GM21447 (cell line): ENCODE results near the gene STAT6.

ENCODE experiments used
- ATAC-seq: cut with Tn5 transposase; IDR thresholded peaks from one replicate; pipeline ENCODE4 v1.9.1; 2021; ENCODE audit not compliant: unreplicated experiment

STAT6 gene

DNA sequence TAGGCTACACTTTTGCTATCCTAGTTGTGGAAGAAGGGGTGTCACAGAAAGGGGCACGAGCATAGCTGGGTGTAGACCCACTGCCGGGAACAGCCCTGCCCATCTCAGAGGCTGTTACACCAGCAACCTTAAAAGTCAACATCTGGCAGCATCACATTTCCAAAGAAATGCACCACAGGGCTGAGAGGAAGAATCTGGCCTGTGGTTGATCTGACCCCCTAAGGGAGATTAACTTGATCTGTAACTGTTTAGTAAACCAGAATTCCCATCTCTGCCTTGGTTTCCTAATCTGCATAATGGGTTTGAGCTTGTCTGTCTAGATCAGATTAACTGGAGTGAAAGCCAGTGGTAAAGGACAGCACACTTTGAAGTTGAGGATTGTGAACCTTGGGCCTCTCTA is 34.9 kb upstream of the STAT6 start:
- ATAC-seq: no peak

DNA sequence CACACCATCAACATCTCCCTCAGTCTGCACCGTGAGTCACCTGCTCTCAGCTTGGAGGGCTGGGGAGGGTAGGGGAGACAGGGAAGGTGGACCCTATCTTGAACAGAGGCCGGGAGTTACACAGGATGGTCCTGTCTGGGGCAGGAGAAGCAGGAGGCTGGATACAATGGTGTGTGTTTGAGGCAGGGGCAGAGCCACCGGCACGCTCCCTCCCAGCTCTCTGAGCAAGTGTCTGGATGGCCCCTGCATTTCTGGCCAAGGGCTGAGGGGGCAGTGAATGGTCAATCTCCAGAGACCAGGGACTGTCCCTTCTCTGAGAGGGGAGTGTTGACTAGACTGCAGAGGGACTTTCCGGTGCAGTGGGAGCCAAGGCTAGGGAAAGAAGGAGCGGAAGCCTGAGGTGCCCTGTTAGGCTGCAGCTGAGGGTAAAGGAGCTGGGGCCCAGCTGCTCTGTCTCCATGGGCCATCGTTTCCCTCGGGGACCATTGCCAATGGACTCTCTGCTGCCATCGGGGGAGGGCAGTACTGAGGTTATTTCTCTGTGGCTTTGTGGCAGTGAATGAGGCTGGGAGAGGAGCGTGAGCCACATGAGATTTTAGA is 34.4 kb upstream of the STAT6 start:
- ATAC-seq: no peak

- no peak for ATAC-seq
Observed at GRCh38 chr12:57143454-57143853, 32.3 kb upstream of the STAT6 start.

DNA sequence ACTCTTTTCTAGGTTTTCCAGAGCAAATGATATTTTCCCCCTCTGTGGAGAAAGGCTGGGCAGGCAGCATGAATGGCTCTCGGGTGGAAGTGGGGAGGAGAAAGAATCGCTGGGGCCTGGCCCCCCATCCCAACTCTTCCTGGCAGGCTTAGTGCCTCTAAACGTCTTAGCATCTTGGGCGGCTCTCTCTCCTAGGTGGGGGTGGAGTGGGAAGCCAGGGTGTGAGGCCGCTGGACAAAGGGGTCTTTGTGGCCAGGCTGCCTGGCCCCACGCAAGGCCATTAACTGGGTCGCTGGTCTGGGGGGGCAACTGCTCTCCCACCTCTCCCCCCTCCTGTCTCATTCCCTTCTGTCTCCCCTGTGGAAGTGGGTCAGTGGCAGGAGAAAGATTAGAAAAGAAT is 31.6 kb upstream of the STAT6 start:
- ATAC-seq: no peak

DNA sequence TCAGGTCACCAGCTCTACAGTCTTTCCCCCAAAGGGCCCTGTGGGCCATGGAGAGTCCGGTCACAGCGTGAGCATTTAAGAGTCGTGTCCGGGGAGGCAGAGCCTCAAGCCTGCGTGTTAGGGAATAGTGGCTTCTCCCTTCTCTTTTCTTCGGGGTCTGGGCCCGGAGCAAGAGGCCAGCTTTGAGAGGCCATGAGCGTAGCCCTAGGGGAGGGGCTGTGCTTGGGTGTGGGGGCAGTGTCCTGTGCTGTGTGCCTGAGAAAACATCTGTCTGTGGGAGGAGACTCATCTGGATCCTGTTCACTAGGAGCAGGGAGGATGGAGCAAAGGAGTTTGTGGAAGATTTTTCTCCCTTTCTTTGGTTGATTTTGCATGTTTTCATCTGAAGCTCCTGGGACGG is 31.0 kb upstream of the STAT6 start:
- no peak for ATAC-seq

DNA sequence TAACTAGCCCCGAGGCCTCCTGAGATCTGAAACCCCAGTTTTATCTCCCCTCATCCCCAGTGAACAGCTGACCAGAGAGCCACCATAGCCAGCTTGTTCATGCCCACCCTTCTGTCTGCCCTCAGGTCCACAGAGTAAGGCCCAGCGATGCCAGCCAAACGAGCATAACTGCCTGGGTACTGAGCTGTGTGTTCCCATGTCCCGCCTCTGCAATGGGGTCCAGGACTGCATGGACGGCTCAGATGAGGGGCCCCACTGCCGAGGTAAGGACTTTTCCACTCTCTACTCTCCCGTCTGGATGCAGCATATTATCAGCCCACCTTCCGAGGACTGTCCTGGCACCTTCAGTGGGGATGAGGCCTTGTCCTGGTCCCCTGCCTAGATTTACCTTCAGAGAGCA is 30.1 kb upstream of the STAT6 start:
- no peak for ATAC-seq

DNA sequence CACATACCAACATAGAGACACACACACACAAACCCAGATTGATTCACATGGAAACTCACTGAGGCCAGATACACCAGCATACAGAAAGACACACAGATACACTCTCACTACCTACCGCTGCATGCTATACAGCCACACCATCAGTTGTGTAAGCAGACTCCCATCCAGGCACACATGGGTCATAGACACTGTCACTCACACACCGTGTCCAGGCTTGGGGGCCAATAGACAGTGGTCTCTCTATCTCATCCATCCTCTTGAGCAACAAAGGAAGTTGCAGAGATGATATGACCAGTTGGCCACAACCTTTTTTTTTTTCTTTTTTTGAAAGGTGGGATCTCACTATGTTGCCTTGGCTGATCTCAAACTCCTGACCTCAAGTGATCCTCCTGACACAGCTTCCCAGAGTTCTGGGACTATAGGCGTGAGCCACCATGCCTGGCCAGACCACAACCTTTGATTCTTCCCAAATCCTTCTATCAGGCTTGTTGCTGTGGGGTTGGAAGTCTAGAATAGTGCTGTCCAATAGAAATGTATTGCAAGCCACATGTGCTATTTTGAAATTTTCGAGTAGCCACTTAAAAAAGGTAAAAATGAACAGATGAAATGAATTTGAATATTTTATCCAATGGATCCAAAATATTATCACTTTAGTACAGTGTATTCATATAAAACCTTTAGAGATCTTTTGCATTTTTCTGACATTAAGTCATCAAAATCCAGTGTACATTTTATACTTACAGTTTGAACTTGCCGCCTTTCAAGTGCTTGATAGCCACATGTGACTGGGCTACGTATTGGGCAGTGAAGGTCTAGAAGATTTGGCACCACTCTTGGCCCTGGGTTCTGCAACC is 28.9 kb upstream of the STAT6 start:
- no peak for ATAC-seq

- ATAC-seq: no peak
Observed at GRCh38 chr12:57138526-57139272, 27.5 kb upstream of the STAT6 start.

- ATAC-seq: no peak
Observed at GRCh38 chr12:57135527-57136326, 24.6 kb upstream of the STAT6 start.

DNA sequence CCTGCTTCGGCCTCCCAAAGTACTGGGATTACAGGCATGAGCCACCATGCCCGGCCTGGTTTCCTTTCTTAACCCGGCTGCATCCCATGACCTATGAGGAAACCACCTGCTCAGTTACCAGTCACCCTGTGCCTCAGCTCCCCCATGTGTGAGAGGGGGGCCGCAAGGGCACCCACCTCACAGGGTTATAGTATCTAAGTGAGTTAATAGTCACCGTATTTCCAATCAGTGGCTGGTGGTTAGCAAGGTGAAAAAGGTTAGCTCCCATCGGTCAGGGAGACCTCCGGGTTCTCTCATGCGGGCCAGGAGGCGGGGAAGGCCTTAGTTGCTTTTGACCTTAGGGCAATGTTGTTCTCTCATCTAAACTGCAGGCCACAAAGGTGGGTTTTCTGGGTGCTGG is 23.8 kb upstream of the STAT6 start:
- no peak for ATAC-seq

DNA sequence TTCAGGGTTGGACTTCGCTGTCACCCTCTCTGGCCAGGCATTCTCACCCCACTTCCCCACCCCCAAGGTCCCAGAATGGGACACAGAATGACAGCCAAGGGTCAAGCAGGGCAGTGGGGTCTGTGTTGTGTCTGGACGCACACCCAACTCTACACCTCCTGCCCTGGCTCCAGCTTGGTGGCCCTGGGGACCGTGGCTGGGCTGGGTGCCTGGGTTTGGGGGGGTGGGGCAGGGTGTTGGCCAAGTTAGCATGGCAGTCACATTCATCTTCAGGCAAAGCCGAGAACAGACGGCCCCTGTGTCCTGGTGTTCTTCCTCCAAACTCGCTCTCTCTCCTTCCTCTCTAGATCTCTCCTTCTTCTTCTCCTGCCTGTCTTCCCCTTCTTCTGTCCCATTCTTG is 22.8 kb upstream of the STAT6 start:
- no peak for ATAC-seq

GRCh38 chr12:57133013-57133569 is 21.9 kb upstream of the STAT6 start:
- ATAC-seq: no peak

- ATAC-seq: no peak
Observed at GRCh38 chr12:57131896-57132744, 21.0 kb upstream of the STAT6 start.

DNA sequence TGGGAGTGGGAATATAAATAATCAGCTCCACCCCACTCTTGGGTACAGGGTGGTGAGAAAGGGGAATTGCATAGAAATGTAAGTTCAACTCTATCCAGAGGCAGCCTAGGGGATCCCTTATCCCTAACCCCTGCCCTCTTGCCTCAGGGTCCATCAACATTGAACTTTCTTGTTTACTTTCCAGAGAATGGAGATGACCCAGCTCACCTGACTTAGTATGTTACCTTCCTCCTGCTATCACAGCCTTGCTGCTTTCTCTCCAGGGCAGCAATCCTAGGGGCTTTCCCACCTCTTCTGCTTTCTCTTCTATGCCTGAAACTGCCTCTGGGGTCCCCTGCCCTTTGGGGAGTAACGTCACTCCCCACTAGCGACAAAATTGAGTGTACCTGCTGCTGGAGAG is 19.8 kb upstream of the STAT6 start:
- no peak for ATAC-seq

DNA sequence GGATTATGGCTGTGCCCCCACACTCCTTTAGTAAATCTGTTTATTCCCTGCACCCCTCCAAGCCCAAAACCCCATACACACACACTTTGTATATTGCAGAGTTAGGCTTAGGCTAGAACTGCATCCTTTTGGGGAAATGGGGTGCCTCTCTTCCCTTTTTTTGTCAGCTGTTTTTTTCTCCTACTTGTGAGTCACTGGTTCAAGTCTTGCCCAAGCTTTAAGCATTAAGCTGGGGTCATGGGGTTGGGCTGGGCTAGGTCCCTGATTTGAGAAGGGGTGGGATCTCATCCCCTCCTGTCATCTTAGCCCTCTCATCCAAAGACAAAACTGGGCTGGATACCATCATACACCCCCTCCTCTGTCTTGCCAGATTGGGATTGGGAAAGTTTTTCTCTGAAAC is 18.7 kb upstream of the STAT6 start:
- no peak for ATAC-seq

- ATAC-seq: no peak
Observed at GRCh38 chr12:57129321-57129842, 18.2 kb upstream of the STAT6 start.

DNA sequence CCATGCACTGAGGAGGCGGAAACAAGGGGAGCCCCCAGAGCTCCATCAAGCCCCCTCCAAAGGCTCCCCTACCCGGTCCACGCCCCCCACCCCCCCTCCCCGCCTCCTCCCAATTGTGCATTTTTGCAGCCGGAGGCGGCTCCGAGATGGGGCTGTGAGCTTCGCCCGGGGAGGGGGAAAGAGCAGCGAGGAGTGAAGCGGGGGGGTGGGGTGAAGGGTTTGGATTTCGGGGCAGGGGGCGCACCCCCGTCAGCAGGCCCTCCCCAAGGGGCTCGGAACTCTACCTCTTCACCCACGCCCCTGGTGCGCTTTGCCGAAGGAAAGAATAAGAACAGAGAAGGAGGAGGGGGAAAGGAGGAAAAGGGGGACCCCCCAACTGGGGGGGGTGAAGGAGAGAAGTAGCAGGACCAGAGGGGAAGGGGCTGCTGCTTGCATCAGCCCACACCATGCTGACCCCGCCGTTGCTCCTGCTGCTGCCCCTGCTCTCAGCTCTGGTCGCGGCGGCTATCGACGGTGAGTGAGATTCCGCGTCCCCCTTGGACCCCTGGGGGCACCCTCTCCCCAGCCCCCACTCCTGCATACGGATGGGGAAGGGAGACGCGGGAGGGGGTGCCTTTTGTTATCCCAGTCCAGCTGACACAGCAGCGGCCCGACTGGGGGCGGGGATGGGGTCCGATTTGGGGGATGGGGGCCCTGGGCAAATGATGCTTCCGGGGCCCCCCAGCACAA is 17.5 kb upstream of the STAT6 start:
- ATAC-seq: no peak

DNA sequence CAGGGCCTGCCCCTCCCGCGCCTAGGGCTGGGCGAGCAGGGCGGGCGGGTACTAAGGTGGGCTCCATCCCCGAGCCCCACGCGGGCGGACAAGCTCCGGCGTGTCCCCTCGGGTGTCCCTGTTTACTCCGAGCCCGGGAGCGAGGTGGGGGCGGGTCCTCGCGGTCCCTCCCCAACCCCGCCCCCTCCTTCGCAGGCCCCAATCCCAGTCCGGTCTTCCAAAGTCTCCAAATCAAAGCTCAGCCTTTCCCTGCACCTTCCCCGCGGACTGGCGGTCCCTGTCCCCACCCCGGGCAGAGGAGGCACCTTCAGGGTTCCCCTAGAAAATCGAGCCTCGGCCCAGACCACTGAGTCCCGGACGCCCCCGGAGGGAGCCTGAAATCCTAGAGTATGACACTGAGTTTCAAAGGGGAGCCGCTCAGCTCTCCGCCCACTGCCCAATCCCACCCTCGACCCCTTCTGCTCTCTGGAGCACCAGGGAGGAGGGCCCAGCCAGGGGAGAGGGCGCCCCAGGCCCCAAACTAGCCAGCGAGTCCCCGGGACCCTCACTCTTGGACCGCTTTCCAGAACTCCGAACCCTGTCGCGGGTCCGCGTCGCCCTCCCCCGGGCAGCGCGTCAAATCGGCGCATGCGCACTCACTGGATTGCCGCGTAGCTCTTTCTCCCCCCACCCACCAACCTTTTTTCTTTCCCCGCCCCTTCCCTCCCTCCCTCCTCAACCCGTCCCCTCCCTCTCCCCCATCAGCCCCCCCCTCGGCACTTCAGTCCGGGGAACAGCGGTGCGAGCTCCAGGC is 16.8 kb upstream of the STAT6 start, which contains the start of gene LRP1:
LRP1 (plus strand) TSS at position 758 of the 793 bp plus-strand sequence. CDS start 482 bp downstream, outside the sequence.
- ATAC-seq: no peak
